Measurements from ENCODE around the gene LRCH3. TPM values are rescaled to one million over a fixed set of nuclear protein-coding genes. Genes with fewer than 3 reads are reported as not detected.
"Not testable (repeated sequence)": the region's sequence is repeated elsewhere in the genome, so short reads cannot be mapped to it uniquely, and the experiment has no call there.

LRCH3 gene
- total and polyA plus RNA-seq, 12 donors, result 7.4 to 54.9 (median 40.8) TPM

DNA sequence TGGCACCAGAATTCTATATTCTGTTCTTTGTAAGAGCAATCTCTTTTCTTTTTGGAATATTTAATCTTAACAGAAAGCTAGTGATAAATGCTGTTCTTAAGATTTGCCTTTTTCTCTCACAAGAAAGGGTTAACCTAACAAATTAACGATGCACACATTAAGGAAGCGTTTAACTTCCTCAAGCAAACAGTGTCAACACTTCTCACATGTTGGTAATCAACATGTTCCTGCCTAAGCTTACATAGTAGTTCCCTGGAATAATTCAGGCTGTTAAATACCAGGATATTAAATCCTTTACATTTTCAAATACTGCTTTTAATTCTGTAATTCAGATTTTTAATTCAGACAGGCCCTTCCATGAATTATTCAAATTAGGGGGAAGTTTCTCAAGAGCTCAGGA is 91.5 kb downstream of the LRCH3 start:
- intact Hi-C loops (cut with DNase I), result no loop called here
- Histone ChIP-seq H3K4me3 (no peak overlapping the region), H3K27me3 (no peaks in the 10 kb centered on the region), H3K36me3 (replicated peaks in 1 of 2) (peaks cover 0 to 25% of the 10 kb centered on the region in 2 donors), H3K9me3 (replicated peaks in 1 of 3) (no peaks in the 10 kb centered on the region), H3K27ac (no peak overlapping the region), H3K4me1 (replicated peaks in 1 of 2) (no peaks in the 10 kb centered on the region)
- WGBS, 4 donors, result 23 to 35% (median 34%) methylated on average over 2 of the region's 2 CpGs
- TF ChIP-seq CTCF (IDR thresholded peaks at IDR 0.05) (no peak), POLR2A (IDR thresholded peaks at IDR 0.05) (no peak)
- DNase-seq, result no peak

DNA sequence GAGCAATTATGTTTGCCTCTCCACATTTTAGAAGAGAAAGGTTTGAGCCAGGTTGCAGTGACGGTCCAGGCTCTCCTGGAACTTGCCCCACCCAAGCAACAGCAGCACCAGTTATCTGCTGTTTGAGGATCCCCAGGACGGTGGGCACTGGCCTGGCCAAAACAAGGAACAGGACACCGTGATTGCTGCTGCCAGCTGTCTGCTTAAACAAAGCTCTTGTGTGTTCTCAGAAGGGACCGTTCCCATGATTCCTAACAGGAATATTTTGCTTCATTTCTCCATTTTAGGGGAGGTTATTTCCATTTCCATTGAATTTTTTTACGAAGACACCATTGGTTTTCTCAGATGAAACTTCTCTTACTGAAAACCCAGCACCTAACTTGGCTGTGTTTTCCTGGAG is 92.5 kb downstream of the LRCH3 start:
- Histone ChIP-seq H3K36me3 (replicated peaks in 1 of 2) (peaks cover 0 to 16% of the 10 kb centered on the region in 2 donors), H3K4me3 (no peak overlapping the region), H3K27ac (no peak overlapping the region), H3K4me1 (replicated peaks in 1 of 2) (no peaks in the 10 kb centered on the region), H3K9me3 (replicated peaks in 1 of 3) (no peaks in the 10 kb centered on the region), H3K27me3 (no peaks in the 10 kb centered on the region)
- 67 to 92% (median 85%) methylated on average over 5 of the region's 5 CpGs for WGBS, 4 donors
- no peak for TF ChIP-seq POLR2A (IDR thresholded peaks at IDR 0.05)
- TF ChIP-seq CTCF (IDR thresholded peaks at IDR 0.05), result no peak
- intact Hi-C loops (cut with DNase I), result no loop called here
- no peak for DNase-seq

GRCh38 chr3:197884330-197884729 is 93.3 kb downstream of the LRCH3 start:
- H3K27ac ChIP-seq; intact Hi-C loops (cut with DNase I); H3K4me1 ChIP-seq (replicated peaks in 1 of 2); H3K4me3 ChIP-seq; H3K9me3 ChIP-seq (replicated peaks in 1 of 3); DNase-seq; H3K27me3 ChIP-seq: not testable (repeated sequence)
- WGBS, 4 donors, result 91 to 99% (median 94%) methylated on average over 12 to 17 of the region's 17 CpGs
- H3K36me3 ChIP-seq (replicated peaks in 1 of 2), result peaks cover 0 to 15% of the 10 kb centered on the region in 2 donors

DNA sequence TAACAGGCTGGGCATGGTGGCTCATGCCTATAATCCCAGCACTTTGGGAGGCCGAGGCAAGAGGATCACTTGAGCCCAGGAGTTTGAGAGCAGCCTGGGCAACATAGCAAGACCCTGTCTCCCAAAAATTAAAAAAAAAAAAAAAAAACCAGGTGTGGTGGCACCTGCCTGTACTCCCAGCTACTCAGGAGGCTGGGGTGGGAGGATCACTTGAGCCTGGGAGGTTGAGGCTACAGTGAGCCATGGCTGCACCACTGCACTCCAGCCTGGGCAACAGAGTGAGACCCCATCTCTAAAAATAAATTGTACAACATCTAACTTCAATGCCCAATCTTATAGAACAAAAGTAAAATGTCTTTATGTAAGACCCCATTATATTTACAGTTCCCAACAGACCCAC is 95.0 kb downstream of the LRCH3 start:
- H3K4me3 ChIP-seq; H3K27ac ChIP-seq; H3K27me3 ChIP-seq; DNase-seq; H3K4me1 ChIP-seq (replicated peaks in 1 of 2); intact Hi-C loops (cut with DNase I); H3K9me3 ChIP-seq (replicated peaks in 1 of 3): not testable (repeated sequence)
- 94 to 100% (median 100%) methylated on average over 1 of the region's 1 CpG for WGBS, 4 donors
- H3K36me3 ChIP-seq (replicated peaks in 1 of 2), result peaks cover 0 to 15% of the 10 kb centered on the region in 2 donors

GRCh38 chr3:197887430-197888053 is 96.5 kb downstream of the LRCH3 start:
- H3K4me3 ChIP-seq; H3K9me3 ChIP-seq (replicated peaks in 1 of 3); intact Hi-C loops (cut with DNase I); H3K27ac ChIP-seq; H3K27me3 ChIP-seq; H3K4me1 ChIP-seq (replicated peaks in 1 of 2); DNase-seq: not testable (repeated sequence)
- WGBS, 4 donors, result 62 to 79% (median 71%) methylated on average over 3 to 5 of the region's 5 CpGs
- H3K36me3 ChIP-seq (replicated peaks in 1 of 2), result peaks cover 0 to 15% of the 10 kb centered on the region in 2 donors

- intact Hi-C loops (cut with DNase I), result no loop called here
- H3K27ac ChIP-seq, result no peak overlapping the region
- no peak for DNase-seq
- H3K9me3 ChIP-seq (replicated peaks in 1 of 3), result no peaks in the 10 kb centered on the region
- no peaks in the 10 kb centered on the region for H3K4me1 ChIP-seq (replicated peaks in 1 of 2)
- 92 to 96% (median 93%) methylated on average over 1 of the region's 1 CpG for WGBS, 4 donors
- H3K36me3 ChIP-seq (replicated peaks in 1 of 2), result peaks cover 0 to 15% of the 10 kb centered on the region in 2 donors
- TF ChIP-seq CTCF (IDR thresholded peaks at IDR 0.05) (no peak), POLR2A (IDR thresholded peaks at IDR 0.05) (no peak)
- no peak overlapping the region for H3K4me3 ChIP-seq
- no peaks in the 10 kb centered on the region for H3K27me3 ChIP-seq
These were observed 97.5 kb downstream of the LRCH3 start for GRCh38 chr3:197888511-197888910.
